Bronchial epithelial cell (primary cell): ENCODE data around the gene NUP62CL. TPM values are rescaled to one million over a fixed set of nuclear protein-coding genes. Genes with fewer than 3 reads are reported as not detected.
"Not testable (repeated sequence)": the region's sequence is repeated elsewhere in the genome, so short reads cannot be mapped to it uniquely, and the experiment has no call there.

ENCODE experiments used
- DNase-seq: peaks from one replicate; pipeline ENCODE4 v3.0.0-alpha.2; 2010; ENCODE audit warnings: low read depth
- FAIRE-seq: peaks from 2 replicates; lab custom pipeline; 2011; peaks lifted over from hg19 to GRCh38; lab: Jason Lieb, UNC
- H3K27me3 ChIP-seq: 2 replicates; pipeline ENCODE4 v1.5.1; 2011; ENCODE audit warnings: low read length; ENCODE audit not compliant: control insufficient read depth, insufficient read depth
- H3K36me3 ChIP-seq: 2 replicates; pipeline ENCODE4 v1.5.1; 2011; ENCODE audit warnings: low read length; ENCODE audit not compliant: control insufficient read depth, insufficient read depth
- H3K4me3 ChIP-seq: 2 replicates; pipeline ENCODE4 v1.5.1; 2011; ENCODE audit warnings: mild to moderate bottlenecking, low read depth, low read length, control low read depth
- CTCF ChIP-seq: IDR thresholded peaks from 2 replicates; pipeline ENCODE4 v1.5.1; 2011; ENCODE audit warnings: mild to moderate bottlenecking, moderate library complexity, low read length, control low read depth, inconsistent platforms; ENCODE audit not compliant: insufficient read depth, severe bottlenecking
- total RNA-seq: library from RNA; depleted of rRNA; stranded (reverse); fragments of >200 nt; gene quantifications from 2 replicates; pipeline ENCODE4 v1.2.1, GENCODE V29; 2014

NUP62CL gene
- total RNA-seq, 1 donor from 2014 or later: 3.9 TPM

GRCh38 chrX:107207943-107208342 lies 1.7 kb upstream of the NUP62CL start:
- no peak for DNase-seq
- TF ChIP-seq CTCF: no peak
- no peak for FAIRE-seq
- no peaks in the 10 kb centered on the region for H3K36me3 ChIP-seq
- H3K27me3 ChIP-seq: no peaks in the 10 kb centered on the region
- H3K4me3 ChIP-seq: no peak overlapping the region

- H3K4me3 ChIP-seq: no peak overlapping the region
- H3K36me3 ChIP-seq: no peaks in the 10 kb centered on the region
- no peak for TF ChIP-seq CTCF
- H3K27me3 ChIP-seq: no peaks in the 10 kb centered on the region
- FAIRE-seq: no peak
- DNase-seq: no peak
These were observed 856 bp upstream of the NUP62CL start for GRCh38 chrX:107207089-107207488.

- Histone ChIP-seq H3K27me3 (no peaks in the 10 kb centered on the region), H3K4me3 (no peak overlapping the region), H3K36me3 (no peaks in the 10 kb centered on the region)
- no peak for DNase-seq
- TF ChIP-seq CTCF: no peak
- no peak for FAIRE-seq
These were observed 448 bp upstream of the NUP62CL start for GRCh38 chrX:107206697-107207065.

GRCh38 chrX:107204068-107204605 lies 2.1 kb downstream of the NUP62CL start:
- no peaks in the 10 kb centered on the region for H3K36me3 ChIP-seq
- TF ChIP-seq CTCF: no peak
- no peak for FAIRE-seq
- H3K27me3 ChIP-seq: no peaks in the 10 kb centered on the region
- no peak for DNase-seq
- H3K4me3 ChIP-seq: no peak overlapping the region

GRCh38 chrX:107199491-107199890 lies 6.7 kb downstream of the NUP62CL start:
- H3K36me3 ChIP-seq: no peaks in the 10 kb centered on the region
- DNase-seq: no peak
- no peak overlapping the region for H3K4me3 ChIP-seq
- no peaks in the 10 kb centered on the region for H3K27me3 ChIP-seq
- no peak for TF ChIP-seq CTCF
- no peak for FAIRE-seq

GRCh38 chrX:107198074-107198473 lies 8.2 kb downstream of the NUP62CL start:
- not testable (repeated sequence) for DNase-seq, FAIRE-seq, H3K36me3 ChIP-seq, H3K27me3 ChIP-seq, H3K4me3 ChIP-seq
